ENCODE data around the gene LACTBL1.
A peak's percentile ranks its signal among the peaks of the same experiment; 100 is the strongest.

Gene LACTBL1

GRCh38 chr1:22932803-22933470 is 39.7 kb downstream of the LACTBL1 start:
- TF ChIP-seq CSRNP3 (CRISPR knock-in tag; IDR thresholded peaks at IDR 0.05) (no peak), ARNTL (CRISPR knock-in tag; IDR thresholded peaks at IDR 0.05; ENCODE audit: borderline replicate concordance, low read depth) (no peak), TSHZ2 (CRISPR knock-in tag; IDR thresholded peaks at IDR 0.05) (no peak), RARB (CRISPR knock-in tag; IDR thresholded peaks at IDR 0.05) (no peak), ESRRG (CRISPR knock-in tag; IDR thresholded peaks at IDR 0.05) (no peak), PATZ1 (CRISPR knock-in tag; IDR thresholded peaks at IDR 0.05; ENCODE audit: borderline replicate concordance) (no peak), GLIS3 (CRISPR knock-in tag; IDR thresholded peaks at IDR 0.05) (no peak), ZC3H10 (CRISPR knock-in tag; IDR thresholded peaks at IDR 0.05) (no peak)
- no peak for ATAC-seq

- ATAC-seq, result peak; percentile 91
- TF ChIP-seq OSR1 (CRISPR knock-in tag; IDR thresholded peaks at IDR 0.05), result no peak
- no peak for TF ChIP-seq ZFP30 (CRISPR knock-in tag; IDR thresholded peaks at IDR 0.05)
- TF ChIP-seq ZC3H10 (CRISPR knock-in tag; IDR thresholded peaks at IDR 0.05), result no peak
- no peak for TF ChIP-seq ZNF8 (CRISPR knock-in tag; IDR thresholded peaks at IDR 0.05)
- TF ChIP-seq RARB (CRISPR knock-in tag; IDR thresholded peaks at IDR 0.05), result no peak
- TF ChIP-seq ARNTL (CRISPR knock-in tag; IDR thresholded peaks at IDR 0.05; ENCODE audit: borderline replicate concordance, low read depth), result no peak
- no peak for TF ChIP-seq CSDC2 (CRISPR knock-in tag; IDR thresholded peaks at IDR 0.05)
- no peak for TF ChIP-seq ZNF565 (CRISPR knock-in tag; conservative IDR thresholded peaks at IDR 0.05; ENCODE audit: low read depth)
- TF ChIP-seq CSRNP3 (CRISPR knock-in tag; IDR thresholded peaks at IDR 0.05), result no peak
- TF ChIP-seq ESRRG (CRISPR knock-in tag; IDR thresholded peaks at IDR 0.05), result no peak
- no peak for TF ChIP-seq TCF4 (CRISPR knock-in tag; IDR thresholded peaks at IDR 0.05; ENCODE audit: borderline replicate concordance)
- no peak for TF ChIP-seq PPARA (CRISPR knock-in tag; IDR thresholded peaks at IDR 0.05; ENCODE audit: borderline replicate concordance)
- no peak for TF ChIP-seq GLIS3 (CRISPR knock-in tag; IDR thresholded peaks at IDR 0.05)
- TF ChIP-seq ISL1 (CRISPR knock-in tag; IDR thresholded peaks at IDR 0.05), result no peak
- no peak for TF ChIP-seq TOX (CRISPR knock-in tag; IDR thresholded peaks at IDR 0.05; ENCODE audit: borderline replicate concordance)
- TF ChIP-seq SNAI2 (CRISPR knock-in tag; IDR thresholded peaks at IDR 0.05), result no peak
- no peak for TF ChIP-seq PATZ1 (CRISPR knock-in tag; IDR thresholded peaks at IDR 0.05; ENCODE audit: borderline replicate concordance)
- no peak for TF ChIP-seq ZNF70 (CRISPR knock-in tag; IDR thresholded peaks at IDR 0.05)
- TF ChIP-seq TSHZ2 (CRISPR knock-in tag; IDR thresholded peaks at IDR 0.05), result no peak
- no peak for TF ChIP-seq ZFP3 (CRISPR knock-in tag; IDR thresholded peaks at IDR 0.05)
These were observed 42.3 kb downstream of the LACTBL1 start for GRCh38 chr1:22930240-22930912.

Measured in SK-N-SH treated with all-trans-retinoic acid at 6 μM for 48 hours (cell line).